GM10266 (cell line): ENCODE measurements around the gene PPFIA4.

Experiments used
- DNase-seq: peaks from one replicate; pipeline ENCODE4 v3.0.0; 2012; ENCODE audit errors: extremely low spot score
- TF ChIP-seq, protein P1 (sequence below): IDR thresholded peaks from 2 replicates; pipeline ENCODE4 v1.5.1; 2012; ENCODE audit warnings: mild to moderate bottlenecking, low read depth; ENCODE audit not compliant: control insufficient read depth, insufficient read depth; ENCODE audit errors: missing control alignments

Gene PPFIA4

DNA sequence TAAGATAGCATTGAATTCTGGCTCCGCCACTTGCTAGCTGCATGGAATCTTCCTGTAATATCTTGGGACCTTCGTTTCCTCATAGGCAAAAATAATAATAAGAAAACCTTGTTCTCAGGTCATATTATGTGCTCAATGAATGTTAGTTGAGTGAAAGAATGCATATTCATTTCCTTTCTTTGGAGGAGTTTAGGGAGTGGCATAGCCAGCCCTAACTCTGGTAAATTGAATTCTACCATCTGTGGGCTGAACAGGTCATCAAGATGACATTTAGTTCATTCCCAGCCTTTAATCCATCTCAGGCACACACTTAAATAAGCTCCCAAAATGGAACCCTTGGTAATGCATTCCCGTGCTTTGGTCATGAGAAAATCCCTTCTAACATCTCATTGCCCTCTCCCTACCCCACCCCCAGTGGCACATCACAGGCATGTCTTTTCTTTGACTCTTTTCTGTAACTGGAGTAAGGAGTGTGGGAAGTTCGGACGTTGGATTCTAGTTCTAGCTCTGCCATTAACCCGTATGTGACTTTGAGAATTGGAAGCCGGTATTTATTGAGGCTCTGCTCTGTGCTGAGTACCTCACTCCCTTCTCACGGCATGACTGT is 72.7 kb downstream of the PPFIA4 start:
- no peak for DNase-seq
- TF ChIP-seq, protein P1, sequence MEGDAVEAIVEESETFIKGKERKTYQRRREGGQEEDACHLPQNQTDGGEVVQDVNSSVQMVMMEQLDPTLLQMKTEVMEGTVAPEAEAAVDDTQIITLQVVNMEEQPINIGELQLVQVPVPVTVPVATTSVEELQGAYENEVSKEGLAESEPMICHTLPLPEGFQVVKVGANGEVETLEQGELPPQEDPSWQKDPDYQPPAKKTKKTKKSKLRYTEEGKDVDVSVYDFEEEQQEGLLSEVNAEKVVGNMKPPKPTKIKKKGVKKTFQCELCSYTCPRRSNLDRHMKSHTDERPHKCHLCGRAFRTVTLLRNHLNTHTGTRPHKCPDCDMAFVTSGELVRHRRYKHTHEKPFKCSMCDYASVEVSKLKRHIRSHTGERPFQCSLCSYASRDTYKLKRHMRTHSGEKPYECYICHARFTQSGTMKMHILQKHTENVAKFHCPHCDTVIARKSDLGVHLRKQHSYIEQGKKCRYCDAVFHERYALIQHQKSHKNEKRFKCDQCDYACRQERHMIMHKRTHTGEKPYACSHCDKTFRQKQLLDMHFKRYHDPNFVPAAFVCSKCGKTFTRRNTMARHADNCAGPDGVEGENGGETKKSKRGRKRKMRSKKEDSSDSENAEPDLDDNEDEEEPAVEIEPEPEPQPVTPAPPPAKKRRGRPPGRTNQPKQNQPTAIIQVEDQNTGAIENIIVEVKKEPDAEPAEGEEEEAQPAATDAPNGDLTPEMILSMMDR, result no peak

DNA sequence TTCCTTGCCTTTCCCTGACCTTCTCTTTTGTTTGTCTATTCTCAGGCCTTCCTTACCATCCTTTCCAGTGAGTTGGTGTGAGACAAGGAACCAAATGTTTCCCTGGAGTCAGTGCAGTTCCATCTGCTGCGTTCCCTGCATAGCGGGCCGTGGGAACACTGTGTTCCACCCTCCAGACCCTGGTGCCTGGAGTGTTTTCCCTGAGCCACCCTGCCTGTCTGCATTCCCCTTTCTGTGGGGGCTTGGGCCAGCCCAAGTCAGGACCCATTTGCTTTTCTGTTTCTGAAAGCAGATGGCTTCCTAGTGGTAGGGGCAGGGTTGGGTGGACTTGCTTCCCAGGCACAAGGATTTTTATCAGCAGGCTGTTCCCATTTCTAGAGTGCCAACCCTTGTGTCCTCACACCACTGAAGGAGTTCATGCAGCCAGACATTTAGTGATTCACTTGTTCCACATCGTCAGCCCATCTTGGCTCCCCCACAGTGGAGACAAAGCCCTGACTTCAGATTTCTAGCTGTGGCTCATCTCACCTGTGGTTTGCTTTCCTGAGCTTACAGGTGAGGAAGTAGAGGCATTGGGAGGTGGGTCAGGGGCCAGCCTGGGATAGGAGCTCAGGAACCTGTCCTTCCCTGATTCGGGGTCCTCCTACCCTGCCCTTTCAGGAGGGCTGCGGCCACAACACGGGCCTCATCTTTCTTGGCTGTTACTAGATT is 73.7 kb downstream of the PPFIA4 start:
- TF ChIP-seq, protein P1, result no peak

DNA sequence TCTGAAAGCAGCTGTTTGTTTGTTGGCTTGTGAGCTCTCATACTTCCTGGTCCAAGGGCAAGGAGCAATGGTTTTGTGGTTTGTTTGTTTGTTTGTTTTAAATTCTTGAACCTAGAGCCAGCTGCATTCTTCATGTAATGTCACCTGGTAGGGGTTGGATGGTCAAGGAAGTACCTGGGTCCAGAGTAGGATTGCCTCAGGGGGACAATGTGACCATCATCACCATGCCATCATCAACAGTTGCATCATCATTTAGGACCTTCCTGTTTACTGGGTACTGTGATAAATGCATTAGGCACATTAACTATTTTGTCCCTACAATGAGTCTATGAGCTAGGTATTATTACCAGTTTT is 74.2 kb downstream of the PPFIA4 start:
- TF ChIP-seq, protein P1, result no peak

More for the DNA sequence above, 73.7 kb downstream of the PPFIA4 start:
- no peak for DNase-seq

DNA sequence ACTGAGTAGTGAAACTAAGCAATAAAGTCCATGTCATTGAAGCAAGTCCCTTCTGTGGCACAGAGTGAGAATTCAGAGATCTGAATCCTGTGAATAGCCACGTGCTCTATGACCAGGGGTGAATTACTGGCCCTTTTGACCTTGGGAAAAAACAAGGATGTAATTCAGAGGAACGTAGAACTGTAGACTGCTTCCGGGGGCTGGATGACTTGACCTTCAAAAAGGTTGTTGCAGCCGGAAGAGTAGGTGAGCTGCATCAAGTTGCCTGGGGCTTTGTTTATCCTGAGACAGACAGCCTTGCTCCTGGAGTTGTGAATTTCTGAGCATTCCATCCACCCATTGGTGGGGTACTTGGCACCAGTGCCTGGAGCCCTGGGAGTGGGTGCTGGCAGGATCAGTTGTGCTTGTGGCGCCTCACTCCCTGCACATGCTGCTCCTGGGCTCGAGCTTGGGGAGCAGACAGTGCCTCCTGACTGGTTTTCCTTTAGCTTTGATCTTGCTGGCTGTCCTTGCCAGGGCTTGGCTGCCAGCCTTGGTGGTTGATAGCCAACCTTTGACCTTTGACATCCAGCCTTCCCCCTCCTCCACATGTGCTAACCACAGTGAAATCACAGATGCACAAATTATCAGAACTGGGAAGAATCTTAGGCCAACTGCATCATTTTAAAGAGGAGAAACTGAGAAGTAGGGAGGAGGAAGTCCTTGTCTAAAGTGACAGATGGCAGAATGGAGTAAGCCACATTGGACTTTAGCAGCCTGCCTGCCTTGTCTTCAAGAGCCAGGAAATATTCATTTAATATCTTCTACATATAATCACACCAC is 75.7 kb downstream of the PPFIA4 start:
- TF ChIP-seq, protein P1, result no peak
- DNase-seq, result no peak

More for the DNA sequence above, 74.2 kb downstream of the PPFIA4 start:
- DNase-seq, result no peak

DNA sequence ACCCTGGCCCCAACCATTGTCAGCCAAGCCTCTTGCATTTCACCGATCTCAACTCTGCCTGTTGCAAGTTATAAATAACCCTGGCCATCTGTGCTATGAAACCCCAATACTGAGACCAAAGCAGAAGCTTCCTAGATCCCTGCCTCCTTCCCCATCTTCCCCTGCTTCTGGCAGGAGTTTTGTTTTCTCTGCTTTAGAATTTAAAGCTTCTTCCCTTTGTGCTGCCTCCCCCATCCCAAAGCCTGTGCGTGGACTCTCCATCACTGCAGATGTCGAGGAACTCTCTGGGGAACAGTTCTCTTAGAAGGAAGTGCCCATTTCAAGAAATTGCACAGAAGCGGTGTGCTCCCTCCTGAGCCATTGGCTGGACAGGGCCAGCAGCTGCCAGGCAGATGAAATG is 76.9 kb downstream of the PPFIA4 start:
- TF ChIP-seq, protein P1, result no peak
- DNase-seq, result no peak

DNA sequence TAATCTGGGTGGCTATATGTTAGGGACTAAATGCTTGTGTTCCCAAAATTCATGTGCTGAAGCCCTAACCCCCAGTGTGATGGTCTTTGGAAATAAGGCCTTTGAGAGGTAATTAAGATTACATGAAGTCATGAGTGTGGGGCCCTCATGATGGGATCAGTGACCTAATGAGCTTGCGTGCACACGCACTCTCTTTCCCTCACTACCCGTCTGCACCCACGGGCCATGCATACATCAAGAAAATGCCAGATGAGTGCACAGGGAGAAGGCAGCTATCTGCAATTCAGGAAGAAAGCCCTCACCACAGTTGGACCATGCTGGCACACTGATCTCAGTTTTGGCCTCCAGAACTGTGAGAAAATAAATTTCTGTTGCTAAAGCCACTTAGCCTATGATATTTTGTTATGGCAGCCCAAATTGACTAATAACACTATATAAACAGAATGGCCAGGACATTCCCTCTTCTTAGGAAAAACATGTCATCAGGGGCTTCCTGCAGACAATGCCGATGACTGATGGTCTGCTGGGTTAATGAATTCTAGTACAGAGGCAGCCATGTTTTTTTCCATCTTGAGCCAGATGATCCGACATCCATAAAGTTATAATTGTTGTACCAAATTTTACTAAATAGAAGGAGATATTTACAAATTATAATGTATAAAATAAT is 77.7 kb downstream of the PPFIA4 start:
- no peak for DNase-seq
- TF ChIP-seq, protein P1, result no peak
